BE2C (cell line): ENCODE data around the gene ZNF343.
"Not testable (repeated sequence)": the region's sequence is repeated elsewhere in the genome, so short reads cannot be mapped to it uniquely, and the experiment has no call there.

ENCODE experiments used
- DNase-seq: peaks from one replicate; pipeline ENCODE4 v3.0.0-alpha.2; 2020
- H3K27me3 ChIP-seq: fragments of 250-450 bp; sonication (Bioruptor Pico); 2 replicates; pipeline ENCODE4 v1.5.1; 2020; ENCODE audit warnings: mild to moderate bottlenecking
- H3K36me3 ChIP-seq: fragments of 250-450 bp; sonication (Bioruptor Pico); 2 replicates; pipeline ENCODE4 v1.5.1; 2020; ENCODE audit warnings: mild to moderate bottlenecking
- H3K4me1 ChIP-seq: fragments of 250-450 bp; sonication (Bioruptor Pico); 2 replicates; pipeline ENCODE4 v1.5.1; 2020
- H3K4me3 ChIP-seq: 2 replicates; pipeline ENCODE4 v1.5.1; 2011; ENCODE audit warnings: low read depth, low read length
- H3K9me3 ChIP-seq: fragments of 250-450 bp; sonication (Bioruptor Pico); 2 replicates; pipeline ENCODE4 v1.5.1; 2020
- TF ChIP-seq, protein P1 (sequence below): IDR thresholded peaks from 2 replicates; pipeline ENCODE4 v1.5.1; 2012; ENCODE audit warnings: mild to moderate bottlenecking, low read depth, low read length

The ZNF343 gene

DNA sequence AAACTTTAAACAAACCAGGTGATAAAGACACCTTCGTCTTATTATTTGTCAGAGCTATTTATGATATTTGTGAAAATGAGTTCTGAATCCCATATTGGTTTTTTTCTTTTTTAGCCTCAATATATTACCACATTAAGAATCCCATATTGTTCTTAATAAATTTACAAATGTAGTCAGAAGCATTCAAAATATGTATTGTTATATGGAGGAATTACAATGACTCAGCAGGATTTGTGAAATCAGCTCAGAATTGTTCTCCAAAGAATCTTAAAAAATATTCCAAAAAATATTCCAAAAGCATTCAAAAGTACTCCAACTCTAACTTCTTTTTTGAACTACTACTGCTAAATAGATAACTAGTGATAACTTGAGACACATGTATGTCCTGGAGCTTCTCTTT, 6.5 kb upstream of the ZNF343 start:
- no peaks in the 10 kb centered on the region for H3K36me3 ChIP-seq
- no peak overlapping the region for H3K4me3 ChIP-seq
- no peaks in the 10 kb centered on the region for H3K4me1 ChIP-seq
- DNase-seq: no peak
- TF ChIP-seq, protein P1, sequence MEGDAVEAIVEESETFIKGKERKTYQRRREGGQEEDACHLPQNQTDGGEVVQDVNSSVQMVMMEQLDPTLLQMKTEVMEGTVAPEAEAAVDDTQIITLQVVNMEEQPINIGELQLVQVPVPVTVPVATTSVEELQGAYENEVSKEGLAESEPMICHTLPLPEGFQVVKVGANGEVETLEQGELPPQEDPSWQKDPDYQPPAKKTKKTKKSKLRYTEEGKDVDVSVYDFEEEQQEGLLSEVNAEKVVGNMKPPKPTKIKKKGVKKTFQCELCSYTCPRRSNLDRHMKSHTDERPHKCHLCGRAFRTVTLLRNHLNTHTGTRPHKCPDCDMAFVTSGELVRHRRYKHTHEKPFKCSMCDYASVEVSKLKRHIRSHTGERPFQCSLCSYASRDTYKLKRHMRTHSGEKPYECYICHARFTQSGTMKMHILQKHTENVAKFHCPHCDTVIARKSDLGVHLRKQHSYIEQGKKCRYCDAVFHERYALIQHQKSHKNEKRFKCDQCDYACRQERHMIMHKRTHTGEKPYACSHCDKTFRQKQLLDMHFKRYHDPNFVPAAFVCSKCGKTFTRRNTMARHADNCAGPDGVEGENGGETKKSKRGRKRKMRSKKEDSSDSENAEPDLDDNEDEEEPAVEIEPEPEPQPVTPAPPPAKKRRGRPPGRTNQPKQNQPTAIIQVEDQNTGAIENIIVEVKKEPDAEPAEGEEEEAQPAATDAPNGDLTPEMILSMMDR: no peak
- H3K27me3 ChIP-seq: no peaks in the 10 kb centered on the region
- H3K9me3 ChIP-seq: no peaks in the 10 kb centered on the region

DNA sequence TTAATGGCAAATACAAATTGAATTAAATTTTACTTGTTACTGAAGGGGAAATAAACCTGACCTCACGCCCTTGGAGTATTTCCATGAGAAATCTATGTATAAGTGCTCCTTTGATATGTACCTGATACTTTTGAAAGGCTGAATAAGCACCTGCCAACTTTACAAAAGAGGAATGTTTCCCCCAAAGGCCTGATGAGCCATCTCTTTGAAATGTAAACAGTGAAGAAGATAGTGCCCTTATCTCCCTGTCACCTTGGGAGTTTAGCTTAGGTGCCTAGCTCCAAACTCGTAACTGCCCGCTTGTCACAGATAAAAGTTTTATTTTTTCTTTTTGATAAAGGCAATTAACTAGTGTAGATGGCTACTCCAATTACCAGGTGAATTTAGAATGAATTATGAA, 1.1 kb upstream of the ZNF343 start:
- TF ChIP-seq, protein P1: no peak
- H3K36me3 ChIP-seq: no peaks in the 10 kb centered on the region
- no peaks in the 10 kb centered on the region for H3K4me1 ChIP-seq
- H3K9me3 ChIP-seq: no peaks in the 10 kb centered on the region
- no peaks in the 10 kb centered on the region for H3K27me3 ChIP-seq
- DNase-seq: no peak
- H3K4me3 ChIP-seq: peak overlapping the region; percentile 82

DNA sequence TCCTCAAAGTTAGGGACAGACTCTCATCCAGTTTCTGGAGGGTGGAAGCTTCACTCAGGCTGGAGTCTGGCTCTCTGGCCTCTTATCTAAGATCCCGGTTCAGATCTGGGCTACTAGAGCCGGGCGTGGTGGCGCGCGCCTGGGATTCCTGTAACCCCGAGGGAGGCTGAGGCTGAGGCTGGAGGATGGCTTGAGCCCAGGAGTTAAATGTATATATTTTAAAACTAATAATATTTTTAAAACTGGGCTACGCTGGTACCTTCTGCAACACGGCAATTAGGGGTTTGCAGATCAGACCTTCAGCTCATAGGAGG, 710 bp upstream of the ZNF343 start:
- Histone ChIP-seq H3K9me3 (no peaks in the 10 kb centered on the region), H3K36me3 (no peaks in the 10 kb centered on the region), H3K4me3 (peak overlapping the region; percentile 82), H3K4me1 (no peaks in the 10 kb centered on the region), H3K27me3 (no peaks in the 10 kb centered on the region)
- TF ChIP-seq, protein P1: no peak
- DNase-seq: no peak

DNA sequence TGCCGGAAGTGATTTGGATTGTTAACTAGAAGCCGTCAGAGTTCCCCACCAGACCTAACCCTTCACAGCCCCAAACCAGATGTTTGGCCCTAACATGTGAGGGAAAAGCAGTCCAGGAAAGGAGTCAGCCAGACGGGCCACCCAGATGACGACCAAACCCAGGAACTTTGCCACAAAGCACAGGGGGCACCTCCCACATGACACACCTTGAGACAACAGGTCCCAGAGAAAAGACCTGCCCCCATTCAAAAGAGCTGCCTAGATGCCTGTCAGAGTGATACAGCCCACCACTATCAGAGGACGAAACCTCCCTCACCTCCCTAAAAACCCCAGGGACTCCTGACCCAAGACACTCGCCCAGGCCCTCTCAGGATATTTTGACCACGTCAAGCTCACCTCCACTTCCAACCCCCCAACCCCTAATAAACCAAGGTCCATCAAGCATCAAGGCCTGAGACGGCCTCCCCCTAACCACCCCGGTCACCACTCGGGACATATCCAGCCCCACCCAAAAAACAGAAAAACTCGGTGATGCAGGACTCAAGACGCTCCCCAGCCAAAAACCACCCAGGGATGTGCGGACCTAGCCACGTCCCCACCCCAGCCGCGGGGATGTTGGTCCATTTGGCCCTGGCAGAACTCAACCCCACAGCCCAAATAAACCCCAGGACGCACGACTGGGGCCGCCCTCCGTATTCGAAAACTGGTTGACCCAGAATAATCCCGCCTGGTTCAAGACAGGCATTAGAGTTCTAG, 662 bp downstream of the ZNF343 start:
- TF ChIP-seq, protein P1: no peak
- Histone ChIP-seq H3K4me3 (peak overlapping the region; percentile 82), H3K4me1 (no peaks in the 10 kb centered on the region), H3K36me3 (no peaks in the 10 kb centered on the region), H3K27me3 (no peaks in the 10 kb centered on the region), H3K9me3 (no peaks in the 10 kb centered on the region)
- DNase-seq: peak; percentile 7

DNA sequence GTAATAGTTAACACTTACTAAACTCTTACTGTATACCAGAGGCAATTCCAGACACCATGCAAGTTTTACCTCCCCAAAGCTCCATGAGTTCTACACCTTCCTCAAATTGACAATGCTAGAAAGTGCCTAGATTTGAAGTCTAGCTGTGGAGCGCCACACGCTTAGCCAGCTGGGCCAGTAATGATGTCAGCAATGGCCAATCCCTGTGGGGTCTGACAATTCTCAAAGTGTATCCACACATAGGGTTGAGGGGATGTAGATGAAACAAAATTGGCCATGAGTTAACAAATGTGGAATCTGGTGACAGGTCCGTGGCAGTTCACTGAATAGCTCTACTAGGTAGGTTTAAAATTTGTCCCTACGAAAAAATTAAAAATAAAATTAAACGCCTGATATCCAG, 1.3 kb downstream of the ZNF343 start:
- no peak for DNase-seq
- no peaks in the 10 kb centered on the region for H3K9me3 ChIP-seq

DNA sequence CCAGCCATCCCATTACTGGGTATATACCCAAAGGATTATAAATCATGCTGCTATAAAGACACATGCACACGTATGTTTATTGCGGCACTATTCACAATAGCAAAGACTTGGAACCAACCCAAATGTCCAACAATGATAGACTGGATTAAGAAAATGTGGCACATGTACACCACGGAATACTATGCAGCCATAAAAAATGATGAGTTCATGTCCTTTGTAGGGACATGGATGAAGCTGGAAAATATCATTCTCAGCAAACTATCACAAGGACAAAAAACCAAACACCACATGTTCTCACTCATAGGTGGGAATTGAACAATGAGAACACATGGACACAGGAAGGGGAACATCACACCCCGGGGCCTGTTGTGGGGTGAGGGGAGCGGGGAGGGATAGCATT, 2.3 kb downstream of the ZNF343 start:
- not testable (repeated sequence) for H3K27me3 ChIP-seq, H3K4me3 ChIP-seq, DNase-seq

More for the DNA sequence above, 1.3 kb downstream of the ZNF343 start:
- no peaks in the 10 kb centered on the region for H3K27me3 ChIP-seq
- no peaks in the 10 kb centered on the region for H3K36me3 ChIP-seq
- TF ChIP-seq, protein P1: no peak
- no peaks in the 10 kb centered on the region for H3K4me1 ChIP-seq
- H3K4me3 ChIP-seq: no peak overlapping the region; the same call in none of the 2 replicates

DNA sequence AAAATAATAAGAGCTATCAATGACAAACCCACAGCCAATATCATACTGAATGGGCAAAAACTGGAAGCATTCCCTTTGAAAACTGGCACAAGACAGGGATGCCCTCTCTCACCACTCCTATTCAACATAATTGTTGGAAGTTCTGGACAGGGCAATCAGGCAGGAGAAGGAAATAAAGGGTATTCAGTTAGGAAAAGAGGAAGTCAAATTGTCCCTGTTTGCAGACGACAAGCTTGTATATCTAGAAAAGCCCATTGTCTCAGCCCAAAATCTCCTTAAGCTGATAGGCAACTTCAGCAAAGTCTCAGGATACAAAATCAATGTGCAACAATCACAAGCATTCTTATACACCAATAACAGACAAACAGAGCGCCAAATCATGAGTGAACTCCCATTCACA, 3.9 kb downstream of the ZNF343 start:
- not testable (repeated sequence) for H3K9me3 ChIP-seq, DNase-seq, H3K4me3 ChIP-seq, H3K36me3 ChIP-seq, H3K27me3 ChIP-seq, H3K4me1 ChIP-seq

More for the DNA sequence above, 2.3 kb downstream of the ZNF343 start:
- not testable (repeated sequence) for H3K9me3 ChIP-seq, H3K36me3 ChIP-seq, H3K4me1 ChIP-seq

DNA sequence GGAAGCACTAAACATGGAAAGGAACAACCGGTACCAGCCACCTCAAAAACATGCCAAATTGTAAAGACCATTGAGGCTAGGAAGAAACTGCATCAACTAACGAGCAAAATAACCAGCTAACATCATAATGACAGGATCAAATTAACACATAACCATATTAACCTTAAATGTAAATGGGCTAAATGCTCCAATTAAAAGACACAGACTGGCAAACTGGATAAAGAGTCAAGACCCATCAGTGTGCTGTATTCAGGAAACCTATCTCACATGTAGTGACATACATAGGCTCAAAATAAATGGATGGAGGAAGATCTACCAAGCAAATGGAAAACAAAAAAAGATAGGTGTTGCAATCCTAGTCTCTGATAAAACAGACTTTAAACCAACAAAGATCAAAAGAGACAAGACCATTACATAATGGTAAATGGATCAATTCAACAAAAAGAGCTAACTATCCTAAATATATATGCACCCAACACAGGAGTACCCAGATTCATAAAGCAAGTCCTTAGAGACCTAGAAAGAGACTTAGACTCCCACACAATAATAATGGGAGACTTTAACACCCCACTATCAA, 5.8 kb downstream of the ZNF343 start:
- not testable (repeated sequence) for DNase-seq, H3K4me3 ChIP-seq, H3K9me3 ChIP-seq, H3K4me1 ChIP-seq, H3K27me3 ChIP-seq, H3K36me3 ChIP-seq
